ENCODE measurements around the gene LEF1. TPM values are rescaled to one million over a fixed set of nuclear protein-coding genes. Genes with fewer than 3 reads are reported as not detected.

Gene LEF1
- polyA plus RNA-seq, 1 donor: 6.7 TPM

DNA sequence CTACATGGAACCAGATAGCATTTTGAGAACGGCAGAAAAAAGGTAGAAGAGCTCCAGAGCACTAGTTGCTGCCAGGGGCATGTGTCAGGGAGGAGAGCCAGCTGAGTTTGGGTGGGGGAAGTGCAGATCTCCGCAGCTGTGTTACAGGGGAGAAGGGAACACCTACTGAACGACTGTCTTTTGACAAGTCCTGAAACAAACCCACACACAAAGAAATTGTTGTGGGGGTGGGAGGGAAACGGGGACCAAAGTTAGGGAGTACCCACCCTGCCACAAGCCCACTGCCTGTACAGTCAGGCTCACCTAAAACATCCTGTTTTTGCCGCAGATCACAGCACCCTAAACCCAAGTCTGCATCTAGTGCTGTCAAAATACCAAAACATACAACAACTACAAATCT lies 55.5 kb downstream of the LEF1 start:
- no peak for DNase-seq (ENCODE audit: low read depth)

DNA sequence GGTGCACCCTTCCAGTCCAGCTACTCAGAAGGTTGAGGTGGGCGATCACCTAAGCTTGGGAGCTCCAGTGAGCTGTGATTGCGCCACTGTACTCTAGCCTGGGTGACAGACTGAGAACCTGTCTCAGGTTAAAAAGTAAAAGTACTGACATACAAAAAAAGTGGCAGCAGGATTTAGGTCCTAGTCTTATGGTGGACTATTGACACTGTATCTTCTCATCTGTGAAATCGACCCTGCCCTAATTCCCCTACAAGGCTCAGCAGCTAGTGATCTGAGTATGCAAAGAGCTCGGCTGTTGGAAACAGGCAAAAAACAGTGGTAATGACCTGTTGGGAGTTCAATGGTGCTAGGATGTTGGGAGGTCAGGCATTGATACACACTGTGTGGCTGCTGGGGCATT lies 57.0 kb downstream of the LEF1 start:
- DNase-seq (ENCODE audit: low read depth): no peak

DNA sequence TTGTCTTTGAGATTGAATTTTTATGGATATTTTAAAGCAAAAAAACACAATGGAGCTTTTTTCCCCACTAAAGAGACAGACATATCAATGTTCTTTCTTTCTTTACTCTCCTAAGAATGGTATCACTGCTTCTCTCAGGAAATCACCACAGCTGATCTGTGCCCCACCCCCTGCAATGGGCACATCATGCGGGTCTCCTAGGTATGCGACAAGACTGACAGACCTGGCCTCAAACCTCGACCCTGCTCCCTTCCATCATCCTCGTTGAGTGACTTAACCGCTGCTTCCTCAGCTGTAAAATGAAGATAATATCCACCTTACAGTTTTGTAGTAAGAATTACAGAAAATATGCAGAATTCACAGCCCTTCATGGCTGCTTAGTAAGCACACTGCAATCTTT lies 58.3 kb downstream of the LEF1 start:
- no peak for DNase-seq (ENCODE audit: low read depth)

DNA sequence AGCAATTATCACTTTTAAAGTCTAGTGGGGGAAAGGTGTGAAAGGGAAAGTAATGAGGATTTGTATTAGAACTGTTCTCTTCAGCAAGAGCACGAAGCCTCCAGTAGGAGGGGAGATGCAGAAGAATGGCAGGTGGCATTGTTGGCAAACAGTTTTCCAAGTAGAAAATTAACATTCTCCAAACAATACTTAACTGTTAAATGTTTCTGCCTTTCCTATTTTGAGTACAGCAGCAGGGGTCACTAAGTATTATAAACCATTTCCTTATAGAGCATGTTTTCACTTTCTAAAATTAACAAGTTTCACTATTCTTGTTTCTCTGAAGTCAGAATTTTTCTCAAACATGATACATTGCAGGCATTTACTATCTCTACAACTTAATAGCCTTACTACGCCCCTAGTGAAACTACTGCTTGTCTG lies 58.7 kb downstream of the LEF1 start:
- no peak for DNase-seq (ENCODE audit: low read depth)

DNA sequence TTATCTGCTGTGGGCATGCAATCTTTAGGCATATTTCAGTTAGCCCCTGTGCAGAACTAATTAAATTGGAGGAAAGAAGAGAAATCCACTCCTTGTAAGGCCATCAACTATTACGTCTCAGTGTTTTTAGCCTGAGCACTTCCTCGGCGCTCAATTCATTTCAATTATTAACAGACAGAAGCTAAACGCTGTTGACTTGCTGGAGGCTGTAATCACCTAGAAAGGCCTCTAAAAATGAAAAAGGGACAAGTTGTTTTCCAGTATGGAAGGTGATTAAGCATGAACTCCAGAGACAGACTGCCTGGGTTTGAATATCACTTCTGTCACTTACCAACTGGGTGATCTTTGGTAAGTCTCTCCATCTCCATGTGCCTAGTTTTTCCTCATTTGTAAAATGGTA lies 59.6 kb downstream of the LEF1 start:
- DNase-seq (ENCODE audit: low read depth): no peak

DNA sequence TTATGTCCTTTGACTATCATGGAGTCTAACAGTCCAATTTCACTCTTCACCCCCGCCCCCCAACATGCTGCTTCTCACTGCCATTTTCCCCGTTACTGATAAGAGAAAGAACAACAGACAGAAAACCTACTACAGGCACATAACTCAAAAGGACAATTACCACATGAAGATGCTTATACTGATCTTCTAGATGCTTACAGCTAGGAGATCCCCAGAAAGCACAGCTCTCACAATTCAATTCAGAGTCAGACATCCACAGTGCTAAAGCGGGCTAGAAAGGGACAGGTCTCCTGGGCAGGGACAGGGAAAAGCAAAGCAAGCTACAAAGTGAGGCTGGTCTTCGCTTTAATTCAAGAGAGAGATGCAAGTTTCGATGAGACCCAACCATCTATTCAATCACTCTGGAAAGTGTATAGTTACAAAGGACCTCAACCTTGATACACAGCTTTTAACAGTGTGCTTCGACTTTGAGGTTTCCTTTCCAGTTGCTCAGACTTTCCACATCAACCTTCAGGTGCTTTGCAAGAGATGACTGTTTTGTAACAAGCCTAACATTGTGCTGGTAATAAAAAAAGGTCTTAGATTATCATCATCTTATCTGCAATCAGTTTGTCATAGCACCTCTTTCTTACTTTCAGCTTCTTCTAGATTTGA lies 60.9 kb downstream of the LEF1 start:
- DNase-seq (ENCODE audit: low read depth): no peak

DNA sequence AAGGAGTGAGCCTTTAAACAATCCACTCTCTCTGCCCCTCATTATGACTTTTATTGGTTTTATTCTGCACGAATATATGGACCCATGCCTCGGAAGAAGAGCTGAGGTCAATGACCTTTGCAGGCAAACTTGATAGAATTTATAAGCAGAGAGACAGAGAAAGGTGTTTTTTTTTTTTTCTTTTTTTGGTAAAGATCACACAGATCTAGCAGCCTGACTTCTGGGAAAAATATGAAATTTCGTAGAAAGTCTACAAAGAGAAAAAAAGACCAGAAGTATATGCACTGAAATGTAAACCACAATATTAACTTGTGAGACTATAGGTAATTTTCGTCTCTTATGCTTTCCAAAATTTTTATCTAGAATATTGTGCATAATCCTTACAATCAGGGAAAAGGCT lies 61.6 kb downstream of the LEF1 start:
- no peak for DNase-seq (ENCODE audit: low read depth)

DNA sequence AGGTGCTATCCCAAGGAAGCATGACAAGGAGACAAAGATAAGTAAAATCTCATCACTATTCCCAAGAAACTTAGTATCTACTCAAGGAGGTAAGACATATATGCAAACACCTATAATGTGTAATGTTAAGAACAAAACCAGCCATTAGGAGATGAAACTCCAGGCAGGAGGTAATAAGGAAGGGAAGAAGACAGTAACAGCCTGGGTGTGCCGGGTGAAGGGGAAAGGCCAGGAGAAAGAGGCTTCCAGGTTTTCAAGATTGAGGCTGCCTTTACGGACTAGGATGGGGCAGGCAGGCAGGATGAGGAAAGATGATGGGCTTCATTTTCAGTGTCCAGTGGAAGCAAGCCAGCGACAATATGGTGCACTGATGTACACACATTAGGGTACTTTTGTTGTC lies 62.5 kb downstream of the LEF1 start:
- no peak for DNase-seq (ENCODE audit: low read depth)

DNA sequence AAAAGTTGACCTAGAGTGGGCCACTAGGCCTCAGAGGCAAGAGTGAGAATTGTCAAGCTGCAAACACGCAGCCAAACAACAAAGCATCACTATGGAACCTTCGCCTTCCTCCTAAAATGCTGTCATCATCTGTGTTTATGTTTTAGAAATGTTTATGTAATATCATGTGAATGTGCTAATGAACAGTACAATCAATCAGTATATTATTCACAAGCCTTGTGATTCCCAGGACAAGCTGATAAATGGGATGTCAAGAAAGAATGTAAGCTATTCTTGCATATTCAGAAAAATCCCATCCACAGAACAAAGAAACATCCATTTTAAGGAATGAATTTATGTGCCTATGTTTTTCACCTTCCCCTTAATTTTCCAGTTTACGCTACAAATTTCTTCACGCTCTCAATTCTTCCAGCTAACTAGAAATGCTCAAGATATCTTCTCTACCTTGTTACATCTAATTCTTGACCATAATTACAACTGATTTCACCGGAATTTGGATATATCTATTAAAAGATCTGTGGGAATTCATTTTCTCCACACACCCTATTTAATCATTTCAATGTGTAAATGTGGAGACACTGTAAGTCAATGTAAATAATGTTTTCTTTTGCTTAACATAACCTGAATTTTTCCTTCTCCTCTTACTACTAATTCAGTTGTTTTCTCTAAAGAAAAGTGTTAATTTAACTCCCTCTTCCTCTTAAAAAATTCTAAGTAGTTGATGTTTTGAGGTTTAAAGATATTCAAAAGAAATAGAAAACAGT lies 65.5 kb downstream of the LEF1 start:
- no peak for DNase-seq (ENCODE audit: low read depth)

DNA sequence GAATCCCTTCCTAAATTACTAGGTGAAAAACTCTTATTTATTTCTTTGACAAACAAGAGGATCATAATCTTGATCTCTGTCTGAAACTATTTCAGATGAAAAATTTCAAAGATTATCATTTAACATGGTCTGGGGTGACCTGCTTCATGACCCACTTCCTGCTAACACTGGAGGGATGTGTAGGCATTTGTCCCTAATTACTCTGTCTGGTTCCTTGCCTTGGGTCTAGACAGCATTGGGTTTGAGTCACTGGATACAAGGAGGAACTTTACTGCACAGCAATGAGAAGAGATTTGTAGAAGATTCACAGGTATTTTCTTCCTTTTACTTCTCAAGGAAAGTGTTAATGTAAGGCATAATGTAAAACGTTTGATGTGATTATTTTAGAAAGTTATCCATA lies 67.9 kb downstream of the LEF1 start:
- no peak for DNase-seq (ENCODE audit: low read depth)

DNA sequence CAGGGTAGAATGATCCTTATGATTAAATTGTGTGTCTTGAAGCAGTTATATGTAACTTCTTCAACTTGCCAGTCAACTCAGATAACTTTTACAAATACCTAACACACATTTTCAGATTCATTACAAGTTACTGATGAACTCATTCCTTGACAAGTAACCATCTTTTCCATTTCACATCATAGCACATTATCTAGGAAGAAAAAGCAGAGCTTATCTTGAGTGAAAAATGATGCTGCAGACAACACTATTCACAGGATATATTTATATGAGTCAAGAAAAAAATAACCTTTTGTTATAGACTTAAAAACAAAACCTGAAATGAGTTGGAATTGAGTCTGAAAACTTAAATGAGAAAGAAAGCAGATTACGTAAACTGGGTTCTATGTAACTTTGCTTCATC lies 68.9 kb downstream of the LEF1 start:
- no peak for DNase-seq (ENCODE audit: low read depth)

DNA sequence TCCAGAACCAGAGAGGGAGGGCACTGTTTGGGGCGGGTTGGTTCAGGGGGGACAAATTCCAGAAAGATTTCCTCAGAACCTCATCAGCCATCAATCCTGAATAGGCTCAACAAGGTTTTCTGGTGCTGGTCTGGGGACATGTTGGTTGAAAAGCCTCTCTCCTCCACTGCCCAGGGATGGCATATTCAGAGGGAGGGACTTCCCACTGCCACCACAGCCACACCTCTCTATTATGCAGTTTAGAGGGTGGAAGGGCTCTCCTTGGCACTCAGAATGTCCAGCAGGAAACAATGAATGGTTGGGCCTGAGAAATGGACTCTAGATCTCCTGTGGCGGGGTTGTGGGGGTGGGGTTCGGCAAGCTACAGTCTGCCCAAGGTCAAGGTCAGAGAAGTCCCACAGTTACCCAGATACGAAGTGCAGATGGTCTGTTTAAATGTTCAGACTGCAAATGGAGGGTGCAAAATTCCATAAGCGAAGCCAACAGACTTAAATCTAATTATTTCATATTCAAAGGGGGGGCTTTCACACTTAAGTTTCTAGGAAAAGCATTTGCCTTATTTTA lies 70.7 kb downstream of the LEF1 start:
- no peak for DNase-seq (ENCODE audit: low read depth)

DNA sequence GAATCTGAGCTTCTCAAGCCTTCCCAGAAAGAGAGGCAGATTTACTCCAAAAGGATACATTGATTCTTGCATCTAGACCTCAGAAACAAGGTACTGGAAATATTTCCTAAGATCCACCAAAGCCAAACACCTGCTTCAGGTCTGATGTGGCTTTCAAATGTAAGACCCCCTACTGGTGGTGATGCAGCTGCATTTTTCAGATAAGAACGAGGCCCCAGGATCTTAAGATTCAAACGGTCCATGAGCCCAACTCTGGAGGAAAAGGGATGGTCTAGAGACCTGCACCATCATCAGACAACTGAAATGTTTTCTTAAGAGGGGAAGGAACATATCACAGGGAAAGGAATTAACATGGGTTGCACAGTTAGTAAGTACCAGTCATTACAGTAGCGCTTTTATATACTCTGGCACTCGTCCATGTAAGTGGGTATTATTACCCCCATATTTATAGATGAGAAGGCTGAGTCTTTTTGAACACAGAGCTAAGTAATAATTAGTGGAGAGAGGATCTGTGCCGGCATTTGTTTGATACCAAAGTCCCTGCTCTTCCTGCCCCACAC lies 73.7 kb downstream of the LEF1 start:
- DNase-seq (ENCODE audit: low read depth): no peak

DNA sequence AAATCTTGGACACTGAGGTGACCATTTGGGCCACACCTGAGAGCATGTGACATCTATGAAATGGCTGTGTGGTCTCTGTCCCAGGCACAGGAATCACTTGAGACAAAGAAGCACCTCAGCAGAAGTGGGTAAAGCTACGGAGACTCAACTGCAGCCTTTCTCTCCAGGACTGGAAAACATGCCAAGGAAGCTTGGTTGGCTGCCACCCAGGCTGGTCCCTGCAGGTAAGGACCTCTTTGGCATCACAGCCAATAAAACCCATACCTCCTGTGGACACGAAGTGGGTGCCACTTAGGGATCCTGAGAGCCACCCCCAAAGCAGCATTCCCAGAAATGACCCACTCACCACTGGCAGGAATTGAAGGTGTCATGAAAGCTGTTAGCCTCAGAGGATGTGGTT lies 74.6 kb downstream of the LEF1 start:
- DNase-seq (ENCODE audit: low read depth): no peak

DNA sequence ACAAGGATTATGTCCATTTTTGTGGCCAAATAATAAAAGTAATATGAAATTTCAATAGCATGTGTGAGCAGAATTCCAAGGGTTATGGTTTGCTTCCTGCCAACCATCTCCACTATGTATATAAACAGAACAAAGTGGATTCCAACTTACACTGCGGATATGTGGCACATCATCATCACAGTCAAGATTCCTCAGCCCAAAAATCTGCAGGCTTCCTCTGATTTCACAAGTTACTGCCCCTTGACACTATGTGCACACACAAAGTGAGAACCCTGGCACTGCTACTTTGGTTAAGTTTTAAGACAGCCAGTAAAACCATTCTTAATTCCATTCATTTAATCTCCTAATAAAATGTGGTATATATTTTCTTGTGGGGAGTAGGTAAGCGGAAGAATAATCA lies 76.4 kb downstream of the LEF1 start:
- DNase-seq (ENCODE audit: low read depth): no peak

DNA sequence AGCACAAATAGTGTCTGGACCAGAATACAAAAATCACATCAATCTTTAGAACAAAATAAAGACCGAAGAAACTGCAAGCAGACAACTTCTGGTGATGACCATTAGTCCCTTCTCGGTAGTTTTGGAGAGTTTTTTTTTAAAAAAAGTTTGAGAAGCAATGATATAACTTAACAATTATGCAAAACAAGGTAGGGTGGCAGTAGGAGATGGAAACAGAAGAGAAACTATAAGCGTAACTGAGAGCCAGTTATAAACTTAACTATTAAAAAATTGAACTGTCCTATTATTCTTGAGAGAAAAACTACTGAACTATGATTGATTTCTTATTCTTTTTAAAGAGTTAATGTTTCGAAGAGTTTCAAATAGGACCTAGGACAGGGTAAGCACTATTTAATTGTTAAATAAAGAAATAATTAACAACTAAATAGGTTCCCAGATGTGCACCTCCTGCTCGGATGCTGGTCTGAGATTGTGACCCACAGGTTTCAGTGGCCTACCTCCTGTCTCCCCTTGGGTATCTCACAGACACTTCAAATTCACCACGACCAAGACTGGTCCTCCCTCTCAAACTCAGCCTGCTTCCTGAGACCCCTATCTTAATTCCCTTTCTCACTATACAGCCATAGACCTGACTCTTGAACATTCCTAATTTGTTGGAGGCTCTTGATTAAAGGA lies 81.3 kb downstream of the LEF1 start:
- DNase-seq (ENCODE audit: low read depth): no peak

DNA sequence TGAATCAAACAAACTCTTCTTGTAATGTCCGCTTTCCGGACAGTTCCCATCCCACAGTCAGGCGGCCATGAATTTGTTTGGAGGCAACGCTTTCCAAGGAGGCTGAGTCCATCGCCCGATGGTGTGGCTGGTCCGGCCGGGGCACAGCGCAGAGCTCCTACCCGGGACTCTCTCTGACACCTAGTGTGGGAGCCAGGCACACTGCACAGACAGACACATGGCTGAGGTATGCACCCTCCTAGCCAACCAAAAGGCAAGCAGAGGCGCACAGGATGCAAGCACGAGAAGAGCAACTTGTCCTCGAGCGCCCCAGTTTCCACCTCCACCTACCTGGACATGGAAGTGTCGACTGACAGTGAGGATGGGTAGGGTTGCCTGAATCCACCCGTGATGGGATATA lies 87.5 kb downstream of the LEF1 start:
- DNase-seq (ENCODE audit: low read depth): no peak

DNA sequence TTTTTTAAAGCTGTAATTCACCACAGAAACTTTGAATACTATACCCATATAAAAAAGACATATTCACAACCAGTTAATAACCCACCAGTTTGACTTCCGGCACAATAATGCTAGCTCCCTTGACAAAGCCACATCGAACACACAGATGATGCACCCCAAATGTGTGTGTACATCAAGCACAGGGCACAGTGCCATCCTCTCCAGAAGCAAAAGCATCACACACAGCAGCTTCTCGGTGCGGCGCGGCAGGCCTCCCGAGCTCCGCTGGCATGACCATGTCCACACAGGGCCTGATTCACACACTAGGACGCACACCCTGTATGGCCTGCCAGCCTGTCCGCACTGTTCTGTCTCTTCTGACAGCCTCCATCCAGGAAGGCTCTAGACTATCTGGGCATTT lies 88.0 kb downstream of the LEF1 start:
- no peak for DNase-seq (ENCODE audit: low read depth)

DNA sequence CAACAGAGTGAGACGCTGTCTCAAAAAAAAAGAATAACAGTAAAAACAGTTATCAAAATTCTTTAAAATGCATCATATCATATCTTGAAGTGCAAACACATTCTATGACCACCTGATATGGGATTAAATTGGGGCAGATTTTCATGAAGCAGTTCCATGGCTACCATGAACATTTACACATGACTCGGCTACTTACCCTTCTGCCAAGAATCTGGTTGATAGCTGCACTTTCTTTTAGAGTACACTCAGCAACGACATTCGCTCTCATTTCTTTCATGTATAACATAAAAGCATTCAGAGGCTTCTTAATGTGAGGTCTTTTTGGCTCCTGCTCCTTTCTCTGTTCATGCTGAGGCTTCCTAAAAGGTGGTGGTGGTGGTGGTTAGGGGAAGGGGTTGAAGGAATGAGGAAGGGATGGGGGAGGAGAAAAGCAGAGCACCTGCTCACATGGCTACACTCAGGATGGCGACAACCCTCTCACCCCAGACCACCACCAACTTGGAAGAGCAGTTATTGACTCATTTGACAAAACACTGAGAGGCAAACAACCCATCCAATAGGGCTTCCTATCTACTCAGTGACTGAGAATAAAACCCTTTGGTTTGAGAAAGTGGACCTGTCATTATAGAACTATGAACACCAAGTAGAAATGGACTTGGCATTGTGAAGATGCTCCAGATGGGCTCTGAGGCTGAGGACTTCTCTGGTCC lies 90.6 kb downstream of the LEF1 start:
- DNase-seq (ENCODE audit: low read depth): no peak

DNA sequence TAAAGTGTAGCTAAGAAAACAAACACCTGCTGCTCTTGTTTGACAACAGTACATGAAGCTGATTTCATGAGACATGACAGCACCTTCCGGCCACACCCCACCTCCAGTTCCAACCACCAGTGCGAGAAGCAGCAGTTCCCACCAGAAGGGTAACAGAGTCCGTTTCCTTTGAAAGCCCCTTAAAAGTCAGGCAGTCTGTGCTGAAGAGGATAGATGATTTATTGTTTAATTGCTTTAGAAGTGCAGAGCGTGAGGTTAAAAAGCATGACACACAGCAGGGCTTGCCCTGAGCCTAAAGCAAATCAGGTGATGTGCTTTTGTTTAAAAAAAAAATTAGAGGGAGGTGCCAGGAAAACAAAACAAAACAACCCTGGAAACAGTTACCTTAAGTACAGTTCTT lies 96.4 kb downstream of the LEF1 start:
- DNase-seq (ENCODE audit: low read depth): no peak

DNA sequence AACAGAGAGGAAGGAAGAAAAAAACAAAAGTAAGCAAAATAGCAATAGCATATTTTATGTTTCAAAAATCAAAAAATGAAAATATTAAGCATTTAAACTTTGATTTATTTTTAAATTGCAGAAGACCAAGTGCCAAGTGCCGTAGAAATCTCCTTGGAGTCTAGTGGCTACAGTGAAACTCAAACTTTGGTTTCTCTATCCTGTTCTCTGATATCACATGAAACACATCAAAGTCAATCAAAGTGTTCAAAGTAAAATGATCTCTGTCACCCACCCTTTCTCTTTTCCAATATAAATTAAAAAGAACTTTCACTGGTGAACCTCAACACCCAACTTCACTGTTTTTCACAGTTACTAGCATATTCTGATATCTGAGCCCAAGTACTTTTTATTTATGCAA lies 98.0 kb downstream of the LEF1 start:
- no peak for DNase-seq (ENCODE audit: low read depth)

DNA sequence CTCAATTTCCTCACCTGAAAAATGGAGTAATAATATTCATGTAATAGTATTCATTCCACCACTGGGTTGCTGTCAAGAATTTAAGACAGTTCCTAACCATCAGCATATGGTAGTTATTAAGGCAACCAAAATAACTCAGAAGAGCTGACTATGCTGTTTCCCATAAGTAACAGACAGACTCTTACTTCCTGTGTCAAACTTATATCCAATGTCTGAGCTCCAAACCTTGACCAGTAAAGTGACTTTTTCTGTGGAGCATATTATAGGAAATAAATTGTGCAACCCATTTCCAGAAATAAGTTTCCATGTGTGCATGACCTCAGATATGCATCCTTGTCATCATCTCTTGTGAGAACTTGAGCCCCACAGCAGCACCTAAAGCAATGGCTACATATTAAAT lies 100.3 kb downstream of the LEF1 start:
- DNase-seq (ENCODE audit: low read depth): no peak

Data from forelimb muscle (tissue), 1 donor.